NCI-H748 (cell line): ENCODE measurements around the gene EPHB2.
"Not testable (repeated sequence)": the region's sequence is repeated elsewhere in the genome, so short reads cannot be mapped to it uniquely, and the experiment has no call there.

Experiments
- DNase-seq: peaks from one replicate; lab custom pipeline; 2025; ENCODE audit not compliant: unreplicated experiment; lab: John Stamatoyannopoulos, UW

The EPHB2 gene

GRCh38 chr1:22831729-22832413, 121.2 kb downstream of the EPHB2 start:
- no peak for DNase-seq

GRCh38 chr1:22832414-22832786, 121.8 kb downstream of the EPHB2 start:
- no peak for DNase-seq

GRCh38 chr1:22833699-22834098, 123.1 kb downstream of the EPHB2 start:
- no peak for DNase-seq

GRCh38 chr1:22834420-22834819, 123.8 kb downstream of the EPHB2 start:
- DNase-seq, result not testable (repeated sequence)

GRCh38 chr1:22835636-22836319, 125.1 kb downstream of the EPHB2 start:
- no peak for DNase-seq

- no peak for DNase-seq
These were observed 126.2 kb downstream of the EPHB2 start for GRCh38 chr1:22836850-22837249.

GRCh38 chr1:22837332-22837731, 126.7 kb downstream of the EPHB2 start:
- DNase-seq, result no peak

- no peak for DNase-seq
These were observed 128.3 kb downstream of the EPHB2 start for GRCh38 chr1:22838965-22839364.

GRCh38 chr1:22839806-22840205, 129.2 kb downstream of the EPHB2 start:
- DNase-seq, result no peak

- DNase-seq, result no peak
These were observed 130.5 kb downstream of the EPHB2 start for GRCh38 chr1:22841142-22841541.

- DNase-seq, result no peak
These were observed 131.2 kb downstream of the EPHB2 start for GRCh38 chr1:22841860-22842281.

- DNase-seq, result not testable (repeated sequence)
These were observed 133.0 kb downstream of the EPHB2 start for GRCh38 chr1:22843441-22844183.

- no peak for DNase-seq
These were observed 134.0 kb downstream of the EPHB2 start for GRCh38 chr1:22844621-22845020.

GRCh38 chr1:22845398-22845935, 134.8 kb downstream of the EPHB2 start:
- peak; percentile 41 for DNase-seq

GRCh38 chr1:22846458-22846857, 135.8 kb downstream of the EPHB2 start:
- DNase-seq, result no peak

GRCh38 chr1:22847249-22847648, 136.6 kb downstream of the EPHB2 start:
- no peak for DNase-seq

GRCh38 chr1:22847709-22848108, 137.1 kb downstream of the EPHB2 start:
- DNase-seq, result no peak

- DNase-seq, result no peak
These were observed 137.8 kb downstream of the EPHB2 start for GRCh38 chr1:22848405-22848804.

- no peak for DNase-seq
These were observed 139.1 kb downstream of the EPHB2 start for GRCh38 chr1:22849770-22850169.

- DNase-seq, result no peak
These were observed 139.6 kb downstream of the EPHB2 start for GRCh38 chr1:22850281-22850680.

- DNase-seq, result no peak
These were observed 140.0 kb downstream of the EPHB2 start for GRCh38 chr1:22850681-22851080.

- no peak for DNase-seq
These were observed 140.9 kb downstream of the EPHB2 start for GRCh38 chr1:22851517-22851916.
